K562 (cell line): ENCODE data around the gene CDC20. TPM values are rescaled to one million over a fixed set of nuclear protein-coding genes. Genes with fewer than 3 reads are reported as not detected.

Experiments used
- ATAC-seq: fragments of 200-7000 bp; cut with Tn5 transposase; 3 replicates; pipeline ENCODE4 v1.9.1; 2020; ENCODE audit warnings: moderate library complexity
- BruUV-seq: library from RNA; stranded (reverse); fragments of 400-500 nt; replicated peaks from 2 replicates; lab custom pipeline; 2021; lab: Mats Ljungman, UMichigan
- CTCF ChIA-PET: fragments of 300-600 bp; formaldehyde crosslinking; extraction: SDS; loops from one replicate; lab custom pipeline; 2021; ENCODE audit warnings: low intra/inter-chr PET ratio; lab: Yijun Ruan, JAX
- POLR2A ChIA-PET: fragments of 300-600, 350-650 bp; sonication (Branson Sonifier 250); formaldehyde crosslinking; extraction: SDS; loops from one replicate; lab custom pipeline; 2021; ENCODE audit warnings: antibody characterized with exemption, inconsistent platforms; lab: Yijun Ruan, JAX
- DNase-seq, 4 experiments: peaks; one replicate each; pipeline versions ENCODE4 v3.0.0 to v3.0.0-alpha.2; 2011 to 2018; ENCODE audit warnings: low spot score in 3 of 4, mixed read lengths in 3 of 4; ENCODE audit errors: extremely low read depth in 1 of 4
- FAIRE-seq: peaks from 2 replicates; lab custom pipeline; 2011; peaks lifted over from hg19 to GRCh38; lab: Jason Lieb, UNC
- H2AFZ ChIP-seq: 2 replicates; pipeline ENCODE4 v1.6.0; 2011; ENCODE audit warnings: low read depth, low read length, control low read depth, inconsistent platforms
- H3K27ac ChIP-seq: fragments of 200-600 bp; 3 replicates; pipeline ENCODE4 v1.8.0; 2011; ENCODE audit warnings: low read depth, mild to moderate bottlenecking, control low read depth, inconsistent platforms, low read length, moderate library complexity, mixed read lengths; ENCODE audit errors: extremely low read depth
- H3K27me3 ChIP-seq, 2 experiments: fragments of 300-600 bp in 1 of 2; 2 replicates in 1 of 2; 3 replicates in 1 of 2; pipeline versions ENCODE4 v1.6.0 to v1.8.0; 2011; ENCODE audit warnings: inconsistent platforms in 2 of 2, low read length in 2 of 2, mild to moderate bottlenecking in 1 of 2, mixed read lengths in 1 of 2, moderate library complexity in 1 of 2; ENCODE audit not compliant: control insufficient read depth in 2 of 2, insufficient read depth in 2 of 2
- H3K36me3 ChIP-seq: fragments of 300-600 bp; 3 replicates; pipeline ENCODE4 v1.8.0; 2011; ENCODE audit warnings: mild to moderate bottlenecking, low read length, inconsistent platforms; ENCODE audit not compliant: control insufficient read depth, insufficient read depth
- H3K4me1 ChIP-seq, 2 experiments: fragments of 200-600 bp in 1 of 2; replicated peaks in 1 of 2; 2 replicates in 1 of 2; 3 replicates in 1 of 2; pipeline versions ENCODE4 v1.5.1 to v1.8.0; 2011; ENCODE audit warnings: inconsistent platforms in 2 of 2, low read length in 2 of 2, mild to moderate bottlenecking in 1 of 2, mixed read lengths in 1 of 2, moderate library complexity in 1 of 2; ENCODE audit not compliant: control insufficient read depth in 2 of 2, insufficient read depth in 2 of 2
- H3K4me2 ChIP-seq: 2 replicates; pipeline ENCODE4 v1.6.1; 2011; ENCODE audit warnings: low read length, control low read depth, inconsistent platforms, mixed read lengths; ENCODE audit not compliant: insufficient read depth
- H3K4me3 ChIP-seq: fragments of 200-600 bp; sonication (generic), shearing (Covaris generic); 2 replicates; pipeline ENCODE4 v1.5.1; 2016; ENCODE audit warnings: control low read depth, inconsistent platforms
- H3K79me2 ChIP-seq: fragments of 200-600 bp; 3 replicates; pipeline ENCODE4 v1.8.0; 2011; ENCODE audit warnings: low read length, inconsistent platforms; ENCODE audit not compliant: control insufficient read depth, insufficient read depth
- H3K9ac ChIP-seq, 2 experiments: 2 replicates each; pipeline versions ENCODE4 v1.6.0 to v1.6.1; 2011; ENCODE audit warnings: low read depth in 2 of 2, low read length in 2 of 2, control low read depth in 1 of 2, inconsistent platforms in 1 of 2, mild to moderate bottlenecking in 1 of 2, mixed read lengths in 1 of 2; ENCODE audit not compliant: insufficient read depth in 1 of 2
- H3K9me1 ChIP-seq: one replicate; pipeline ENCODE4 v1.6.0; 2011; ENCODE audit warnings: inconsistent platforms, mild to moderate bottlenecking, low read length, moderate library complexity; ENCODE audit not compliant: control insufficient read depth, insufficient read depth
- H3K9me3 ChIP-seq: replicated peaks from 2 replicates; pipeline ENCODE4 v1.5.1; 2011; ENCODE audit warnings: low read depth, low read length, inconsistent platforms; ENCODE audit not compliant: control insufficient read depth, insufficient read depth
- H4K20me1 ChIP-seq: replicated peaks from 2 replicates; pipeline ENCODE4 v1.6.1; 2011; ENCODE audit warnings: low read length, inconsistent platforms, mixed read lengths; ENCODE audit not compliant: control insufficient read depth, insufficient read depth
- CBX5 ChIP-seq: IDR thresholded peaks from 2 replicates; pipeline ENCODE4 v1.6.1; 2014; ENCODE audit warnings: low read depth, borderline replicate concordance
- EZH2 ChIP-seq: IDR thresholded peaks from 2 replicates; pipeline ENCODE4 v1.6.1; 2012; ENCODE audit warnings: low read depth, mild to moderate bottlenecking, inconsistent platforms, low read length, borderline replicate concordance
- FOSL1 ChIP-seq: fragments of 200-800 bp; sonication (Bioruptor generic); conservative IDR thresholded peaks from 2 replicates; pipeline ENCODE4 v1.6.1; 2016; ENCODE audit warnings: missing genetic modification characterization, missing compliant biosample characterization
- FOXA1 ChIP-seq: fragments of 450-650 bp; IDR thresholded peaks from 2 replicates; pipeline ENCODE4 v1.6.1; 2016; ENCODE audit warnings: mild to moderate bottlenecking, borderline replicate concordance
- GATAD2B ChIP-seq: fragments of 450-650 bp; IDR thresholded peaks from 2 replicates; pipeline ENCODE4 v1.6.1; 2017; ENCODE audit warnings: mild to moderate bottlenecking, borderline replicate concordance
- JUN ChIP-seq, 2 experiments: sonication (generic) in 1 of 2; formaldehyde crosslinking in 1 of 2; IDR thresholded peaks; 2 replicates each; pipeline versions ENCODE4 v1.6.1 to v1.8.0; 2012 to 2022; ENCODE audit warnings: borderline replicate concordance in 2 of 2, mild to moderate bottlenecking in 2 of 2, improper control_type of control experiment in 1 of 2, low read depth in 1 of 2, low read length in 1 of 2, missing genetic modification reagents in 1 of 2
- NR2C1 ChIP-seq, 2 experiments: fragments of 450-650 bp; IDR thresholded peaks; 2 replicates each; pipeline ENCODE4 v1.6.1; 2017; ENCODE audit warnings: mild to moderate bottlenecking in 2 of 2, antibody characterized with exemption in 1 of 2, inconsistent platforms in 1 of 2, missing compliant biosample characterization in 1 of 2, missing genetic modification characterization in 1 of 2
- ZKSCAN8 ChIP-seq: fragments of 200-800 bp; sonication (Bioruptor generic); IDR thresholded peaks from 2 replicates; pipeline ENCODE4 v1.6.1; 2016; ENCODE audit warnings: missing genetic modification characterization, missing compliant biosample characterization
- ZNF175 ChIP-seq: fragments of 200-800 bp; sonication (Bioruptor generic); IDR thresholded peaks from 2 replicates; pipeline ENCODE4 v1.6.1; 2016; ENCODE audit warnings: low read depth, mild to moderate bottlenecking, missing genetic modification characterization, missing compliant biosample characterization
- ZNF253 ChIP-seq: fragments of 250-450 bp; sonication (Bioruptor Pico); conservative IDR thresholded peaks from 2 replicates; pipeline ENCODE4 v1.6.1; 2021; ENCODE audit warnings: mild to moderate bottlenecking
- WGBS: fragments of 100-300 bp; shearing (Covaris generic); methylation state at CpG from one replicate; pipeline ENCODE4 v1.1.6; 2016; ENCODE audit warnings: low coverage, mixed read lengths; ENCODE audit not compliant: insufficient coverage; ENCODE audit errors: missing lambda C conversion rate; 5-methylcytosine and 5-hydroxymethylcytosine counted together
- in situ Hi-C: fragments of 300-500 bp; cut with MboI; formaldehyde crosslinking; loops from 4 replicates; pipeline ENCODE4 v1.15.0; 2018; ENCODE audit warnings: inconsistent platforms, mixed read lengths
- intact Hi-C: fragments of 100-400 bp; cut with micrococcal nuclease; formaldehyde crosslinking; loops from 2 replicates; pipeline ENCODE4 v1.14.2; 2022
- polyA plus RNA-seq, 8 experiments: library from polyadenylated mRNA; depleted of rRNA in 4 of 8; stranded (reverse) in 5 of 8; unstranded in 3 of 8; fragments of >200 nt; fragmentation: Nextera tagmentation in 2 of 8; fragmentation: Illumina TruSeq in 1 of 8; extraction: Ambion mirVana in 2 of 8; extraction: Trizol in 1 of 8; gene quantifications; 2 replicates each; pipeline versions ENCODE4 v1.2.1 to v1.2.3, GENCODE V29; 2011 to 2014; ENCODE audit warnings: inconsistent platforms in 1 of 8, missing spikeins in 1 of 8
- total RNA-seq, 7 experiments: library from RNA; depleted of rRNA in 6 of 7; stranded (reverse); fragments of >200 nt in 6 of 7; fragmentation: Illumina TruSeq in 2 of 7; extraction: Trizol in 2 of 7; gene quantifications; 2 replicates each; pipeline versions ENCODE4 v1.2.1 to v1.2.3, GENCODE V29; 2011 to 2021; ENCODE audit warnings: low replicate concordance in 1 of 7
- TF ChIP-seq, protein P1 (sequence below): sonication (generic); formaldehyde crosslinking; IDR thresholded peaks from 2 replicates; pipeline ENCODE4 v1.8.1; 2023; ENCODE audit warnings: mild to moderate bottlenecking, missing genetic modification reagents, moderate library complexity

Gene CDC20
- total and polyA plus RNA-seq, 9 of the 15 experiments (the other 6 are each of a cell fraction or from before 2014, with no cell fraction given), result 45.2 to 224 (median 121) TPM

DNA sequence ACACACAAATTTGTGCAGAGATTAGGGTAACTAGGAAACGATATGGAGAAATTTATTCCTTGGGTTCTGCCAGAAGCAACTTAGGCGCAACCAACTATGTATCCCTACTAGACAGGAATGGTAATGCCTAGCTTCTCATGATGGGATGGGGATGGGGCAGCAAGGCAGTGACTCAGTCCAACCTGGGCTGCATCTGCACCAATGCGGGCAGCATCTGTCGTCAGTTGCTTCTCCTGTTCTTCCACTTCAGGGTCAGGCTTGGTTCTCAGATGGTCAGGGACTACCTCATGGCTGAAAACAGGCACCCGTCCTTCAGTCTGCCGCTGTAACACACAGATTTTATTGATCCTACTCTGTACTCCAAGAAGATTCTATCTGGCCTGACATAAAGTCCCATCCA, 27.9 kb downstream of the CDC20 start:
- H3K4me2 ChIP-seq, result no peak overlapping the region
- H3K4me3 ChIP-seq, result no peak overlapping the region
- H4K20me1 ChIP-seq, result peaks cover 18% of the 10 kb centered on the region; the same call in 1 of the 2 replicates
- no peak overlapping the region for H2AFZ ChIP-seq
- no peaks in the 10 kb centered on the region for H3K9me3 ChIP-seq
- peaks cover 0 to 13% of the 10 kb centered on the region in 2 experiments; a peak in 2 of 5 replicates for H3K4me1 ChIP-seq
- no peak for DNase-seq
- TF ChIP-seq ZNF175 (no peak), JUN (IDR thresholded peaks at IDR 0.05; ENCODE audit: borderline replicate concordance, low read depth, low read length) (no peak), JUN (CRISPR knock-in tag; IDR thresholded peaks at IDR 0.05; ENCODE audit: borderline replicate concordance) (no peak), FOSL1 (no peak), EZH2 (no peak), FOXA1 (no peak), GATAD2B (no peak), ZKSCAN8 (no peak), ZNF253 (CRISPR knock-in tag) (no peak), CBX5 (no peak), NR2C1 (IDR thresholded peaks at IDR 0.05) (no peak), NR2C1 (tag; IDR thresholded peaks at IDR 0.05) (no peak)
- TF ChIP-seq, protein P1, sequence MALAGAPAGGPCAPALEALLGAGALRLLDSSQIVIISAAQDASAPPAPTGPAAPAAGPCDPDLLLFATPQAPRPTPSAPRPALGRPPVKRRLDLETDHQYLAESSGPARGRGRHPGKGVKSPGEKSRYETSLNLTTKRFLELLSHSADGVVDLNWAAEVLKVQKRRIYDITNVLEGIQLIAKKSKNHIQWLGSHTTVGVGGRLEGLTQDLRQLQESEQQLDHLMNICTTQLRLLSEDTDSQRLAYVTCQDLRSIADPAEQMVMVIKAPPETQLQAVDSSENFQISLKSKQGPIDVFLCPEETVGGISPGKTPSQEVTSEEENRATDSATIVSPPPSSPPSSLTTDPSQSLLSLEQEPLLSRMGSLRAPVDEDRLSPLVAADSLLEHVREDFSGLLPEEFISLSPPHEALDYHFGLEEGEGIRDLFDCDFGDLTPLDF, result no peak
- TF ChIP-seq, all 486 proteins: peak for 0
- peaks cover 66% of the 10 kb centered on the region for H3K36me3 ChIP-seq
- FAIRE-seq (no peak), ATAC-seq (no peak)
- ChIA-PET CTCF (no interaction called here), POLR2A (interaction anchor here (0.8 to 7.2 kb wide), 2 partner anchors 11 to 23 kb away, joined by 3 to 72 read pairs; no protein-coding TSS in a partner anchor)
- H3K9me1 ChIP-seq, result peaks cover 5% of the 10 kb centered on the region
- in situ Hi-C loops, result no loop called here
- WGBS, result 96% methylated on average over 6 of the region's 6 CpGs
- no peak overlapping the region for H3K9ac ChIP-seq
- intact Hi-C loops, result no loop called here
- H3K27me3 ChIP-seq, result no peaks in the 10 kb centered on the region
- H3K27ac ChIP-seq, result no peak overlapping the region
- BruUV-seq, result no TSS peak
- H3K79me2 ChIP-seq, result peaks cover 39% of the 10 kb centered on the region
